Ectodermal cell (in vitro differentiated cells): ENCODE data around the gene SCNN1A.
A peak's percentile ranks its signal among the peaks of the same experiment; 100 is the strongest.
"Not testable (repeated sequence)": the region's sequence is repeated elsewhere in the genome, so short reads cannot be mapped to it uniquely, and the experiment has no call there.

ENCODE experiments used
- H3K27ac ChIP-seq: 2 replicates; pipeline ENCODE4 v1.7.0; 2013; ENCODE audit warnings: mild to moderate bottlenecking, low read depth, low read length; ENCODE audit not compliant: insufficient read depth, poor library complexity, severe bottlenecking
- H3K27me3 ChIP-seq: 2 replicates; pipeline ENCODE4 v1.7.0; 2013; ENCODE audit warnings: mild to moderate bottlenecking, low read length; ENCODE audit not compliant: insufficient read depth, control insufficient read depth, poor library complexity, severe bottlenecking
- H3K36me3 ChIP-seq: one replicate; pipeline ENCODE4 v1.7.0; 2013; ENCODE audit warnings: low read length; ENCODE audit not compliant: control insufficient read depth, insufficient read depth
- H3K4me1 ChIP-seq: one replicate; pipeline ENCODE4 v1.7.0; 2013; ENCODE audit warnings: low read length; ENCODE audit not compliant: control insufficient read depth, insufficient read depth
- H3K4me3 ChIP-seq: 2 replicates; pipeline ENCODE4 v1.7.0; 2013; ENCODE audit warnings: low read depth, low read length, control low read depth; ENCODE audit not compliant: insufficient read depth
- H3K9me3 ChIP-seq: 2 replicates; pipeline ENCODE4 v1.7.0; 2013; ENCODE audit warnings: mild to moderate bottlenecking, low read length, moderate library complexity; ENCODE audit not compliant: control insufficient read depth
- WGBS, 2 experiments: methylation state at CpG; one replicate each; pipeline ENCODE4 v1.1.7; 2013; ENCODE audit warnings: missing lambda C conversion rate in 2 of 2; 5-methylcytosine and 5-hydroxymethylcytosine counted together

Gene SCNN1A

GRCh38 chr12:6346235-6346832 lies 29.0 kb downstream of the SCNN1A start:
- Histone ChIP-seq H3K9me3 (no peaks in the 10 kb centered on the region), H3K27me3 (no peaks in the 10 kb centered on the region), H3K4me1 (peaks cover 19% of the 10 kb centered on the region), H3K4me3 (no peak overlapping the region), H3K27ac (no peak overlapping the region), H3K36me3 (no peaks in the 10 kb centered on the region)
- 91 to 93% methylated on average over 5 of the region's 5 CpGs for WGBS, 2 experiments

- H3K27me3 ChIP-seq, result no peaks in the 10 kb centered on the region
- H3K9me3 ChIP-seq, result no peaks in the 10 kb centered on the region
- no peaks in the 10 kb centered on the region for H3K36me3 ChIP-seq
- 92 to 94% methylated on average over 10 of the region's 10 CpGs for WGBS, 2 experiments
- peaks cover 22% of the 10 kb centered on the region for H3K4me1 ChIP-seq
- no peak overlapping the region for H3K4me3 ChIP-seq
- H3K27ac ChIP-seq, result no peak overlapping the region
Observed at GRCh38 chr12:6345319-6346091, 29.9 kb downstream of the SCNN1A start.

GRCh38 chr12:6344101-6344660 lies 31.2 kb downstream of the SCNN1A start:
- not testable (repeated sequence) for H3K36me3 ChIP-seq, H3K9me3 ChIP-seq, H3K27me3 ChIP-seq, H3K4me3 ChIP-seq, H3K27ac ChIP-seq
- peaks cover 35% of the 10 kb centered on the region for H3K4me1 ChIP-seq
- 96% methylated on average over 11 of the region's 11 CpGs for WGBS, 2 experiments

GRCh38 chr12:6343518-6343917 lies 31.8 kb downstream of the SCNN1A start:
- Histone ChIP-seq H3K27me3 (no peaks in the 10 kb centered on the region), H3K4me3 (no peak overlapping the region), H3K4me1 (peaks cover 37% of the 10 kb centered on the region), H3K36me3 (no peaks in the 10 kb centered on the region), H3K27ac (no peak overlapping the region), H3K9me3 (no peaks in the 10 kb centered on the region)
- WGBS, 2 experiments, result 22 to 29% methylated on average over 5 of the region's 5 CpGs

DNA sequence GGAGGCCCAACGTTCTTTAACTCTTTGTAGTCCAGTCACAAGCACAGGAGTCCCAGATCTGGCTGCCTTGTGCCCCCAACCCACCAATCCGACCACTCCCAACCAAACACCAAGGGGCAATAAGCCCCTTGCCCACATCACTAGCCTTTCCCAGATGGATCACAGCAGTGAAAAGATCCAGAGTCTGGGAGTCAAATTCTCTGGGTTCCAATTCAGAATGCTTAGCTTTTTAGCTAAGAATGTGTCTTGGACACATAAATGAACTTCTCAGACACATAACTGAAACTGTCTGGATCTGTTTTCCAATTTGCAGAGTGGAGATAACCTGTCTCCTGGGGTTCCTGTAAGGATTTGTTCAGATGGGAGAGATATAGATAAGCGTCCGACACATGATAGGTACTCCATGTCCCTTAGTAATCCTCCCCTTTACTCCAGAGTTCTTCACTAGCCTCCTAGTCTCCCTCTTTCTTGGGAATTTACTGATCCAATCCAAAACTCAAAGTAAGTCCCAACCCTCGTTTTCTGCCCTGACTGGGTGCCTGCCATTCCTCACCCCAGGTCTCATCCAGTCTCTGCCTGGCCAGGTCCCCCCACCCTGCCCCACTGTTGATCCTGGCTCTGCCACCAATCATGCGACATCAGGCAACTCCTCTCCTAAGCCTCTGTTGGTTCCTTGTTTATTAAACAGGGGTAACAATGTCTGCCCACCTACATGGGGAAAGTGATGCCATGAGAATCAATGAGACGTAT lies 33.0 kb downstream of the SCNN1A start:
- peaks cover 48% of the 10 kb centered on the region for H3K4me1 ChIP-seq
- H3K9me3 ChIP-seq, result no peaks in the 10 kb centered on the region
- H3K27ac ChIP-seq, result peak overlapping the region; percentile 9
- no peaks in the 10 kb centered on the region for H3K27me3 ChIP-seq
- no peaks in the 10 kb centered on the region for H3K36me3 ChIP-seq
- 51 to 53% methylated on average over 7 of the region's 7 CpGs for WGBS, 2 experiments
- H3K4me3 ChIP-seq, result peak overlapping the region; percentile 71

- H3K27me3 ChIP-seq, result no peaks in the 10 kb centered on the region
- peaks cover 55% of the 10 kb centered on the region for H3K4me1 ChIP-seq
- H3K4me3 ChIP-seq, result peak within 1 kb of the TSS; percentile 71
- no peaks in the 10 kb centered on the region for H3K9me3 ChIP-seq
- no peaks in the 10 kb centered on the region for H3K36me3 ChIP-seq
- 0 to 1% methylated on average over 21 of the region's 21 CpGs for WGBS, 2 experiments
- peak within 1 kb of the TSS; percentile 69 for H3K27ac ChIP-seq
Observed at GRCh38 chr12:6341417-6342139, 33.8 kb downstream of the SCNN1A start, which contains the start of gene TNFRSF1A. TSS of gene TNFRSF1A (minus strand) at chr12:6342076. CDS start at chr12:6341814, 262 bp downstream.

DNA sequence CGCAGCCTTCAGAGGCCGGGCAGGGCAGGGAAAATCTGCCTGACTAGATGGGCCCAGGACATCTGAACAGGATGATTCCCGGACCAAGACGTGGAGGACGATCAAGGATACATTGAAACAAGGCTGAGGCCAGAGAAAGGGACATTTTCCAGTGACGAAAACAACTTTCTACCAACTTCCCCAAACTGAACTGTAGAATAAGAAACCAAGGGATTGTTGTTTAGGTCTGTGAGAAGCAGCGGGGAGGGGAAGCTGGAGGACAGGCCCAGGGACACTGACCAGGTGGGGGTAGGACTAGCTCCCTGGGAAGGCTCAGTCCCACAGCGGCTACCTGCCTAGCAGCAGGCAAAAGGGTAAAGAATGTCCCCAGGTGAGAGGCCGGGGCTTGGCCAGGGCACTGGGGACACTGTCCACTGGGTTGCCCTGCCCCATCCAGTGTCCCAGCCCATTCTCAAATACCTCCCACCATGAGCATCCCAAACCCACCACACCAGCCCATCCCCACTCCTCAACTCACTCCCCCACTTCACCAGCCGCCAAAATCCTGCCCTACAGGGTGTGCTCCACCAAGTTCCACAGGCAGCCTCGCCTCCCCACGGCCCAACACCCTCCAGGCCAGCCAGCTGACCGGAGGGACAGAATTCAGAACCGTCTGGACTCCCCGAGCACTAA lies 34.5 kb downstream of the SCNN1A start:
- Histone ChIP-seq H3K4me1 (peaks cover 57% of the 10 kb centered on the region), H3K4me3 (peak overlapping the region; percentile 71), H3K36me3 (no peaks in the 10 kb centered on the region), H3K27ac (no peak overlapping the region), H3K27me3 (no peaks in the 10 kb centered on the region), H3K9me3 (no peaks in the 10 kb centered on the region)
- 5 to 6% methylated on average over 14 to 15 of the region's 15 CpGs for WGBS, 2 experiments

GRCh38 chr12:6340032-6340638 lies 35.2 kb downstream of the SCNN1A start:
- no peaks in the 10 kb centered on the region for H3K9me3 ChIP-seq
- H3K4me1 ChIP-seq, result peaks cover 64% of the 10 kb centered on the region
- H3K27me3 ChIP-seq, result no peaks in the 10 kb centered on the region
- WGBS, 2 experiments, result 22 to 23% methylated on average over 9 of the region's 9 CpGs
- no peak overlapping the region for H3K27ac ChIP-seq
- peak overlapping the region; percentile 71 for H3K4me3 ChIP-seq
- no peaks in the 10 kb centered on the region for H3K36me3 ChIP-seq

DNA sequence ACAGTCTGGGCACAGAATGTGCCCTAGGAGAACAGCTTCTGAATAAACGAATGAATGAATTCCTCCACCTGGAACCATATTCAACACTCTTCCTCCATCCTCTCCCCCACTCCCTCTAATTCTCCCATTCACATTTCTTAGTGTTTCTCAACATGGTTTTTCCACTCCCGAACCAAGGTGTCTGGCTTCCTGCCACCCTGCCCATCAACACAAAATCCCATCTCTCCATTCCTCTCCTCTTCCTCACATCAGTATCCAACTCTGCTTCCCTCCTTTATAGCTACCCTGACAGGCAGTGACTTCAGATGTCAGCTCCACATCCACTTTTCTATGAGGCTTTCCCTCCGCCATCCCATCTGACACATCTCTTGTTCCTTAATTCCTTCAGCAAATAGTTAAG lies 36.4 kb downstream of the SCNN1A start:
- Histone ChIP-seq H3K27ac (no peak overlapping the region), H3K9me3 (no peaks in the 10 kb centered on the region), H3K4me1 (peaks cover 74% of the 10 kb centered on the region), H3K4me3 (no peak overlapping the region), H3K27me3 (no peaks in the 10 kb centered on the region), H3K36me3 (peaks cover under 1% of the 10 kb centered on the region)
- 81 to 83% methylated on average over 3 of the region's 3 CpGs for WGBS, 2 experiments
